WTC11 (cell line): Measurements from ENCODE around the gene TPGS2. TPM values are rescaled to one million over a fixed set of nuclear protein-coding genes. Genes with fewer than 3 reads are reported as not detected.

Source experiments
- ATAC-seq: fragments of 200-7000 bp; cut with Tn5 transposase; 2 replicates; pipeline ENCODE4 v1.10.0; 2021; ENCODE audit warnings: mild to moderate bottlenecking, moderate library complexity
- CTCF ChIA-PET: fragments of 300-600 bp; sonication (Branson Sonifier 250); formaldehyde crosslinking; loops from one replicate; lab custom pipeline; 2021; ENCODE audit warnings: antibody characterized with exemption; lab: Charles Lee
- POLR2A ChIA-PET: fragments of 350-600 bp; sonication (Branson Sonifier 250); formaldehyde crosslinking; loops from one replicate; lab custom pipeline; 2021; ENCODE audit warnings: antibody characterized with exemption; lab: Charles Lee
- DNase-seq: peaks from one replicate; pipeline ENCODE4 v3.0.0; 2021; ENCODE audit warnings: low spot score
- H3K27ac Mint-ChIP-seq: 2 replicates; pipeline ENCODE4 v1.8.0; 2021; ENCODE audit warnings: mixed read lengths
- H3K27me3 Mint-ChIP-seq: 2 replicates; pipeline ENCODE4 v1.8.0; 2021; ENCODE audit warnings: low read depth, mild to moderate bottlenecking, moderate library complexity, mixed read lengths
- H3K36me3 Mint-ChIP-seq: 2 replicates; pipeline ENCODE4 v1.8.0; 2021; ENCODE audit warnings: mixed read lengths
- H3K4me1 Mint-ChIP-seq: 2 replicates; pipeline ENCODE4 v1.8.0; 2022; ENCODE audit warnings: mixed read lengths
- H3K4me3 Mint-ChIP-seq: 2 replicates; pipeline ENCODE4 v1.8.0; 2021; ENCODE audit warnings: mild to moderate bottlenecking, moderate library complexity, mixed read lengths
- H3K9me3 Mint-ChIP-seq: 2 replicates; pipeline ENCODE4 v1.8.0; 2021; ENCODE audit warnings: mixed read lengths
- ATF2 ChIP-seq: sonication (generic); formaldehyde crosslinking; IDR thresholded peaks from 2 replicates; pipeline ENCODE4 v1.8.1; 2022; ENCODE audit warnings: low read depth, missing genetic modification reagents, borderline replicate concordance
- ESRRA ChIP-seq: sonication (generic); formaldehyde crosslinking; IDR thresholded peaks from 2 replicates; pipeline ENCODE4 v1.8.1; 2022; ENCODE audit warnings: mild to moderate bottlenecking, missing genetic modification reagents, borderline replicate concordance
- ETV6 ChIP-seq: sonication (generic); formaldehyde crosslinking; IDR thresholded peaks from 2 replicates; pipeline ENCODE4 v1.8.1; 2022; ENCODE audit warnings: mild to moderate bottlenecking, missing genetic modification reagents
- GTF2I ChIP-seq: fragments of 250-450 bp; sonication (Bioruptor Pico); conservative IDR thresholded peaks from 2 replicates; pipeline ENCODE4 v1.4.0; 2021; ENCODE audit warnings: mild to moderate bottlenecking
- HMGA2 ChIP-seq: fragments of 250-450 bp; sonication (Bioruptor Pico); IDR thresholded peaks from 2 replicates; pipeline ENCODE4 v1.4.0; 2021; ENCODE audit warnings: mild to moderate bottlenecking, moderate library complexity
- IRF1 ChIP-seq: sonication (generic); formaldehyde crosslinking; IDR thresholded peaks from 2 replicates; pipeline ENCODE4 v1.8.0; 2023; ENCODE audit warnings: missing genetic modification reagents
- IRF2 ChIP-seq: sonication (generic); formaldehyde crosslinking; IDR thresholded peaks from 2 replicates; pipeline ENCODE4 v1.8.0; 2022; ENCODE audit warnings: low read depth, missing genetic modification reagents, borderline replicate concordance
- JUN ChIP-seq: sonication (generic); formaldehyde crosslinking; IDR thresholded peaks from 2 replicates; pipeline ENCODE4 v1.8.0; 2023; ENCODE audit warnings: mild to moderate bottlenecking, missing genetic modification reagents
- NFYB ChIP-seq: sonication (generic); formaldehyde crosslinking; conservative IDR thresholded peaks from 2 replicates; pipeline ENCODE4 v1.8.0; 2022; ENCODE audit warnings: low read depth, missing genetic modification reagents
- RORB ChIP-seq: fragments of 250-450 bp; sonication (Bioruptor Pico); IDR thresholded peaks from 2 replicates; pipeline ENCODE4 v1.9.0; 2021; ENCODE audit warnings: mild to moderate bottlenecking
- SMAD3 ChIP-seq: sonication (generic); formaldehyde crosslinking; IDR thresholded peaks from 2 replicates; pipeline ENCODE4 v1.8.0; 2022; ENCODE audit warnings: missing genetic modification reagents, mild to moderate bottlenecking, borderline replicate concordance
- SOX15 ChIP-seq: fragments of 250-450 bp; sonication (Bioruptor Pico); IDR thresholded peaks from 2 replicates; pipeline ENCODE4 v1.9.0; 2021; ENCODE audit warnings: mild to moderate bottlenecking
- ZBTB21 ChIP-seq: sonication (generic); formaldehyde crosslinking; IDR thresholded peaks from 2 replicates; pipeline ENCODE4 v1.8.1; 2023; ENCODE audit warnings: mild to moderate bottlenecking, missing genetic modification reagents, borderline replicate concordance
- ZMAT4 ChIP-seq: fragments of 250-450 bp; sonication (Bioruptor Pico); IDR thresholded peaks from 2 replicates; pipeline ENCODE4 v1.9.0; 2021; ENCODE audit warnings: mild to moderate bottlenecking
- ZNF219 ChIP-seq: sonication (generic); formaldehyde crosslinking; IDR thresholded peaks from 2 replicates; pipeline ENCODE4 v1.8.0; 2023; ENCODE audit warnings: missing genetic modification reagents, mild to moderate bottlenecking, borderline replicate concordance
- ZNF425 ChIP-seq: fragments of 250-450 bp; sonication (Bioruptor Pico); conservative IDR thresholded peaks from 2 replicates; pipeline ENCODE4 v1.9.0; 2021; ENCODE audit warnings: mild to moderate bottlenecking
- total RNA-seq: library from RNA; stranded (reverse); gene quantifications from 3 replicates; pipeline ENCODE4 v1.2.3, GENCODE V29; 2021
- TF ChIP-seq, protein P1 (sequence below): sonication (generic); formaldehyde crosslinking; IDR thresholded peaks from 2 replicates; pipeline ENCODE4 v1.8.1; 2023; ENCODE audit warnings: mild to moderate bottlenecking, missing genetic modification reagents, borderline replicate concordance
- TF ChIP-seq, protein P2 (sequence below): sonication (generic); formaldehyde crosslinking; conservative IDR thresholded peaks from 2 replicates; pipeline ENCODE4 v1.8.1; 2023; ENCODE audit warnings: mild to moderate bottlenecking, low read depth, missing genetic modification reagents, moderate library complexity
- TF ChIP-seq, protein P3 (sequence below): sonication (generic); formaldehyde crosslinking; IDR thresholded peaks from 2 replicates; pipeline ENCODE4 v1.8.0; 2022; ENCODE audit warnings: mild to moderate bottlenecking, missing genetic modification reagents
- TF ChIP-seq, protein P4 (sequence below): fragments of 250-450 bp; sonication (Bioruptor Pico); IDR thresholded peaks from 2 replicates; pipeline ENCODE4 v1.9.0; 2021; ENCODE audit warnings: moderate library complexity, mild to moderate bottlenecking, inconsistent platforms, borderline replicate concordance

TPGS2 gene
- total RNA-seq, 1 experiment from 2014 or later: 96.9 TPM

GRCh38 chr18:36808681-36809080, 20.1 kb downstream of the TPGS2 start:
- ChIA-PET CTCF (interaction anchor here (0.8 kb wide), 1 partner anchor 48 kb away, joined by 3 read pairs; no protein-coding TSS in a partner anchor), POLR2A (no interaction called here)
- Mint-ChIP-seq H3K4me1 (no peaks in the 10 kb centered on the region; the same call in 1 of the 2 replicates), H3K27me3 (no peaks in the 10 kb centered on the region), H3K9me3 (no peaks in the 10 kb centered on the region), H3K27ac (no peak overlapping the region), H3K36me3 (peaks cover 50% of the 10 kb centered on the region), H3K4me3 (no peak overlapping the region)
- DNase-seq: no peak
- no peak for ATAC-seq
- TF ChIP-seq, protein P1, sequence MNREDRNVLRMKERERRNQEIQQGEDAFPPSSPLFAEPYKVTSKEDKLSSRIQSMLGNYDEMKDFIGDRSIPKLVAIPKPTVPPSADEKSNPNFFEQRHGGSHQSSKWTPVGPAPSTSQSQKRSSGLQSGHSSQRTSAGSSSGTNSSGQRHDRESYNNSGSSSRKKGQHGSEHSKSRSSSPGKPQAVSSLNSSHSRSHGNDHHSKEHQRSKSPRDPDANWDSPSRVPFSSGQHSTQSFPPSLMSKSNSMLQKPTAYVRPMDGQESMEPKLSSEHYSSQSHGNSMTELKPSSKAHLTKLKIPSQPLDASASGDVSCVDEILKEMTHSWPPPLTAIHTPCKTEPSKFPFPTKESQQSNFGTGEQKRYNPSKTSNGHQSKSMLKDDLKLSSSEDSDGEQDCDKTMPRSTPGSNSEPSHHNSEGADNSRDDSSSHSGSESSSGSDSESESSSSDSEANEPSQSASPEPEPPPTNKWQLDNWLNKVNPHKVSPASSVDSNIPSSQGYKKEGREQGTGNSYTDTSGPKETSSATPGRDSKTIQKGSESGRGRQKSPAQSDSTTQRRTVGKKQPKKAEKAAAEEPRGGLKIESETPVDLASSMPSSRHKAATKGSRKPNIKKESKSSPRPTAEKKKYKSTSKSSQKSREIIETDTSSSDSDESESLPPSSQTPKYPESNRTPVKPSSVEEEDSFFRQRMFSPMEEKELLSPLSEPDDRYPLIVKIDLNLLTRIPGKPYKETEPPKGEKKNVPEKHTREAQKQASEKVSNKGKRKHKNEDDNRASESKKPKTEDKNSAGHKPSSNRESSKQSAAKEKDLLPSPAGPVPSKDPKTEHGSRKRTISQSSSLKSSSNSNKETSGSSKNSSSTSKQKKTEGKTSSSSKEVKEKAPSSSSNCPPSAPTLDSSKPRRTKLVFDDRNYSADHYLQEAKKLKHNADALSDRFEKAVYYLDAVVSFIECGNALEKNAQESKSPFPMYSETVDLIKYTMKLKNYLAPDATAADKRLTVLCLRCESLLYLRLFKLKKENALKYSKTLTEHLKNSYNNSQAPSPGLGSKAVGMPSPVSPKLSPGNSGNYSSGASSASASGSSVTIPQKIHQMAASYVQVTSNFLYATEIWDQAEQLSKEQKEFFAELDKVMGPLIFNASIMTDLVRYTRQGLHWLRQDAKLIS: no peak
- TF ChIP-seq, protein P2, sequence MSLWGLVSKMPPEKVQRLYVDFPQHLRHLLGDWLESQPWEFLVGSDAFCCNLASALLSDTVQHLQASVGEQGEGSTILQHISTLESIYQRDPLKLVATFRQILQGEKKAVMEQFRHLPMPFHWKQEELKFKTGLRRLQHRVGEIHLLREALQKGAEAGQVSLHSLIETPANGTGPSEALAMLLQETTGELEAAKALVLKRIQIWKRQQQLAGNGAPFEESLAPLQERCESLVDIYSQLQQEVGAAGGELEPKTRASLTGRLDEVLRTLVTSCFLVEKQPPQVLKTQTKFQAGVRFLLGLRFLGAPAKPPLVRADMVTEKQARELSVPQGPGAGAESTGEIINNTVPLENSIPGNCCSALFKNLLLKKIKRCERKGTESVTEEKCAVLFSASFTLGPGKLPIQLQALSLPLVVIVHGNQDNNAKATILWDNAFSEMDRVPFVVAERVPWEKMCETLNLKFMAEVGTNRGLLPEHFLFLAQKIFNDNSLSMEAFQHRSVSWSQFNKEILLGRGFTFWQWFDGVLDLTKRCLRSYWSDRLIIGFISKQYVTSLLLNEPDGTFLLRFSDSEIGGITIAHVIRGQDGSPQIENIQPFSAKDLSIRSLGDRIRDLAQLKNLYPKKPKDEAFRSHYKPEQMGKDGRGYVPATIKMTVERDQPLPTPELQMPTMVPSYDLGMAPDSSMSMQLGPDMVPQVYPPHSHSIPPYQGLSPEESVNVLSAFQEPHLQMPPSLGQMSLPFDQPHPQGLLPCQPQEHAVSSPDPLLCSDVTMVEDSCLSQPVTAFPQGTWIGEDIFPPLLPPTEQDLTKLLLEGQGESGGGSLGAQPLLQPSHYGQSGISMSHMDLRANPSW (CRISPR knock-in tag): no peak
- TF ChIP-seq ETV6 (CRISPR knock-in tag) (no peak), GTF2I (CRISPR knock-in tag) (no peak), ZBTB21 (CRISPR knock-in tag) (no peak), ESRRA (CRISPR knock-in tag) (no peak), JUN (CRISPR knock-in tag) (no peak), ATF2 (CRISPR knock-in tag) (no peak), RORB (CRISPR knock-in tag) (no peak)

DNA sequence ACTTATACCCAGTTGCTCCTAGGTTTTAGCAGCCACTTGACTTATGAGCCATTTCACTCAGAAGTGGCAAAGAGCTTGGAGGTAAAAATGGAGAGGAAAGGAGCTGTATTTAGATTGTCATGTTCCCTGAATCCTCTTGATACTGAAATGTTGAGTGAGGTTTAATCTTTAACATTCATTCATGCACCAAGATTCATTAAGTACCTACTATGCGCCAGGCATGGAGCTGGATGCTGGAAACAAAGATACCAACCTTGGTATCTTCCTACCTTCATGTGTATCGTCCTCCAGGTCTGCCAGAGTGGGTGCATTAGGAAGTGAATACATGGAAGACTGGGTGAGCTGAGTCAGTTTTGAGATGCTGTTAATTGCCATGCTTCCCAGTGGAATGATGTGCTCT, 23.7 kb downstream of the TPGS2 start:
- ATAC-seq: no peak
- Mint-ChIP-seq H3K27me3 (no peaks in the 10 kb centered on the region), H3K9me3 (no peaks in the 10 kb centered on the region), H3K36me3 (peaks cover 59% of the 10 kb centered on the region), H3K4me1 (no peaks in the 10 kb centered on the region; the same call in 1 of the 2 replicates), H3K4me3 (no peak overlapping the region), H3K27ac (no peak overlapping the region)
- ChIA-PET CTCF (no interaction called here), POLR2A (no interaction called here)
- TF ChIP-seq RORB (CRISPR knock-in tag) (no peak), ZNF219 (no peak), NFYB (CRISPR knock-in tag) (no peak), ZNF425 (CRISPR knock-in tag) (no peak), SMAD3 (no peak), ZMAT4 (no peak), HMGA2 (no peak), IRF1 (no peak), IRF2 (CRISPR knock-in tag) (no peak), SOX15 (no peak)
- TF ChIP-seq, protein P3, sequence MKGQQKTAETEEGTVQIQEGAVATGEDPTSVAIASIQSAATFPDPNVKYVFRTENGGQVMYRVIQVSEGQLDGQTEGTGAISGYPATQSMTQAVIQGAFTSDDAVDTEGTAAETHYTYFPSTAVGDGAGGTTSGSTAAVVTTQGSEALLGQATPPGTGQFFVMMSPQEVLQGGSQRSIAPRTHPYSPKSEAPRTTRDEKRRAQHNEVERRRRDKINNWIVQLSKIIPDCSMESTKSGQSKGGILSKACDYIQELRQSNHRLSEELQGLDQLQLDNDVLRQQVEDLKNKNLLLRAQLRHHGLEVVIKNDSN (CRISPR knock-in tag): no peak
- TF ChIP-seq, protein P4, sequence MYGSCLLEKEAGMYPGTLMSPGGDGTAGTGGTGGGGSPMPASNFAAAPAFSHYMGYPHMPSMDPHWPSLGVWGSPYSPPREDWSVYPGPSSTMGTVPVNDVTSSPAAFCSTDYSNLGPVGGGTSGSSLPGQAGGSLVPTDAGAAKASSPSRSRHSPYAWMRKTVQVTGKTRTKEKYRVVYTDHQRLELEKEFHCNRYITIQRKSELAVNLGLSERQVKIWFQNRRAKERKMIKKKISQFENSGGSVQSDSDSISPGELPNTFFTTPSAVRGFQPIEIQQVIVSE: no peak
- no peak for DNase-seq
